DND-41 (cell line): ENCODE measurements around the gene JAM2.

Source experiments
- CTCF ChIP-seq: IDR thresholded peaks from 2 replicates; pipeline ENCODE4 v1.5.1; 2012; ENCODE audit warnings: borderline replicate concordance, low read length, moderate library complexity, mild to moderate bottlenecking; ENCODE audit not compliant: poor library complexity, severe bottlenecking; ENCODE audit errors: extremely low read depth
- EZH2 ChIP-seq: IDR thresholded peaks from 3 replicates; pipeline ENCODE4 v1.6.1; 2012; ENCODE audit warnings: borderline replicate concordance, low read depth, mild to moderate bottlenecking, moderate library complexity, low read length, inconsistent platforms; ENCODE audit not compliant: severe bottlenecking

GRCh38 chr21:25709684-25710265, 70.7 kb downstream of the JAM2 start:
- TF ChIP-seq CTCF (no peak), EZH2 (no peak)
